NCI-H2171 (cell line): ENCODE data around the gene HYOU1.
A peak's percentile ranks its signal among the peaks of the same experiment; 100 is the strongest.
"Not testable (repeated sequence)": the region's sequence is repeated elsewhere in the genome, so short reads cannot be mapped to it uniquely, and the experiment has no call there.

ENCODE experiments used
- DNase-seq: peaks from one replicate; lab custom pipeline; 2025; lab: John Stamatoyannopoulos, UW

HYOU1 gene

DNA sequence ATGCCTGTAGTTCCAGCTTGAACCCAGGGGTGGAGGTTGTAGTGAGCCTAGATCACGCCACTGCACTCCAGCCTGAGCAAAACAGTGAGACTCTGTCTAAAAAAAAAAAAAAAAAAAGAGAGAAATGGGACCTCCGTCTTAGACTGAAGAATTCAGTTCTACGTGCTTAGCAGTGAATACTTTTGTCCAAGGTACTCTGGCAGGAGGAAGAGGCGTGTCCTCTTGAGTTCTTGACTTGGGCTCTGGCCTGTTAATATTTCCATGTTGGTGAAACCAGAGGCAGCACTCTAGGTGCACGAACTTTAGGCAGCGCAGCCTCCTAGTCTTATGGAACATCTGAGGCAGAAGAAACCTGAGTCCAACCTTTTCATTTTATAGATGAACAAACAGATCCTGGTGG is 30.1 kb upstream of the HYOU1 start:
- DNase-seq = no peak

DNA sequence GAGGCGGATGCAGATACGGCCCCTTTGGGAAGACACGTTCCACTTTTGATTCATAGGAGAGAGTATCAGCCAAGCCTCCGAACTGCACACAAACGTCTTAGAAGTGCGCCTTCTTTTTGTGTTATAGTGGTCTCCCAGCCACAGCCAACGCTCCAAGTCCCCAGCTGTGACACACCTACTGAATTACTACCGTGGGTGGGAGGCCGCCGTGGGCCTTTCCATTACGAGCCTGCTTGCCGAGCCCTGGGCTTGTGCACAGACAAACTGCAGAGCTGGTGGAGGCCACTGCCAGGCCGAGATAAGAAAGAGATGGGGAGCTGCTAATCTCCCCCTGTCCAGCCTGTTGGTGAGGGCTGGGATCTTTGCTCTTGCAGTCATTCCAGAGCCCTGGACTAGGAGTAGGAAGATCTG is 28.4 kb upstream of the HYOU1 start:
- DNase-seq = no peak

DNA sequence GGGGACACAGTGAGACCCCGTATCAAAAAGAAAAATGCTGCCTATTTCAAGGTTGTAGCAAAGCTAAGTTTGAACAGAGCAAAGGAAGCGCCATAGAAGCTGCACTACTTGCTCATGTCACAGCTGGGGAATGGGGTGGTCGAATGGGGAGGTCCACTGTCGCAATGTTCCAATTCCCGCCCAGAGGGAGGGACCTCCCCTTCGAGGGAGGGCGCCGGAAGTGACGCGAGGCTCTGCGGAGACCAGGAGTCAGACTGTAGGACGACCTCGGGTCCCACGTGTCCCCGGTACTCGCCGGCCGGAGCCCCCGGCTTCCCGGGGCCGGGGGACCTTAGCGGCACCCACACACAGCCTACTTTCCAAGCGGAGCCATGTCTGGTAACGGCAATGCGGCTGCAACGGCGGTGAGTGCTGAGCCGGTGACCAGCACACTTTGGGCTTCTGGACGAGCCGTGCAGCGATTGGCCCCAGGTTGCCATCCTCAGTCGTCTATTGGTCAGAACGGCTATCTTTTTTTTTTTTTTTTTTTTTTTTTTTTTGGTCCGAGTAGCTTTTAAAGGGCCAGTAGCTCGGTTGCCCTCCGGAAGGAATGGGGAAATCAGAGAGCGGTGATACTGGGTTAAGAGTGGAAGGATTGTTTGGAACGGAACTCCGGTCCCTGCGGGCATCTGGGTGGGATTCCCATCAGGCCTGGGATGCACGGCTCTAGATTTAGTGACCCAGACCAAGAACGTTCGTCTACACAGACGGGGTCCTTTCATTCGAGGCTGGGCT is 27.8 kb upstream of the HYOU1 start, which contains the start of gene HMBS:
TSS of gene HMBS (plus strand) at position 219 of the 774 bp plus-strand sequence. CDS start at position 372, 153 bp downstream.
- peak; percentile 63 for DNase-seq

DNA sequence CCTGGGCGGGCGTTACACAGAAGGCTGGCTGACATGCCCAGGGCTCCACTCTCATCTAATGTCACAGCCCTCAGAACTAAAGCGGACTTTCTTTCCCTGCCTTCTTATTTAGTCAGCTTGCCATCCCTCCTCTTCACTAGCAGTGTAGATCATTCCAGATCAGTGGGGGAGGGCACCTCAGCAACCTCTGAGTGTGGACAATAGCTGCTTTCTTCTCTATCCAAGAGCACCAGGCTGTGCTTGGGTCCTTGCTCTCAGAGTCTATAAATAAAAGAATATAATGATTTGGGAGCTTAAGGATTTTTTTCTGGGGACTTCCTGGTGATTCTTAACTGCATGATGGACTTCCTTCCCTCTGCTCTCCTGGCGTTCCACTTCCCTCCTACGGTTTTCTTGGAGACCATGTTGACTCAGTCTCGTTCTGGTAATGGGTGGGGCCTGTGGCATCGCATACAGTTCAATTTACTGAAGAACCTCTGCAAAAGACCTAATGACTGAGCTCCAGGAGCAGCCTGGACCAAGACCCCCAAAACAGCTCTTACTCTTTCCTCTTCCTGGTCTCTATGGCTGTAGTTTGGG is 24.8 kb upstream of the HYOU1 start:
- DNase-seq = no peak

DNA sequence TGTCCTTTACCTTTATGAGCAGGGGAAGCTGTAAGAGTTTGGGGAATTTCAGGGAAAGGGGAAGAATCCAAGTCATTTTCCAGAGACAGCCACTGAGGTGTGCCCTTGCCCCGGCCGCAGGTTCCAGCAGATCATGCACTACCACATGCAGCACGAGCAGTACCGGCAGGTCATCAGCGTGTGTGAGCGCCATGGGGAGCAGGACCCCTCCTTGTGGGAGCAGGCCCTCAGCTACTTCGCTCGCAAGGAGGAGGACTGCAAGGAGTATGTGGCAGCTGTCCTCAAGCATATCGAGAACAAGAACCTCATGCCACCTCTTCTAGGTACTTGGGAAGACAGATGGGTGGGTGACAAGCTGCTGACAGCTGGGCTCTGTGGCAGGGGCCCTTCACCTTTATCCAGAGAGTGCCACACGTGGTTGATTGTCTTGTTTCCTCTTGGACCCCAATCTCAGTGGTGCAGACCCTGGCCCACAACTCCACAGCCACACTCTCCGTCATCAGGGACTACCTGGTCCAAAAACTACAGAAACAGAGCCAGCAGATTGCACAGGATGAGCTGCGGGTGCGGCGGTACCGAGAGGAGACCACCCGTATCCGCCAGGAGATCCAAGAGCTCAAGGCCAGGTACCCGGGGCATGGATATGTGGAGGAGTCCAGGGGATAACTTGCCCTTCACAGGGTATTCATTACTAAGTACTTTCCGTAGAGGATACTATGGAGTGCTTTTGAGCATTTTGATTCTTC is 21.8 kb upstream of the HYOU1 start:
- no peak for DNase-seq

DNA sequence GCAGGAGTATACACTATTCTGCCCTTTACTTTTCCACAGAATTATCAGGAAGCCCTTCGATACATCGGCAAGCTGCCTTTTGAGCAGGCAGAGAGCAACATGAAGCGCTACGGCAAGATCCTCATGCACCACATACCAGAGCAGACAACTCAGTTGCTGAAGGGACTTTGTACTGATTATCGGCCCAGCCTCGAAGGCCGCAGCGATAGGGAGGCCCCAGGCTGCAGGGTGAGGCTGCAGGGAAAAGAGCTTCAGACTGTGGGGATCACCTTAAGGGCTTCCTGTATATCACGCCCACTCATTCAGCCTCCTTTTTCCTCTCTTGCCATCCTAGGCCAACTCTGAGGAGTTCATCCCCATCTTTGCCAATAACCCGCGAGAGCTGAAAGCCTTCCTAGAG is 20.8 kb upstream of the HYOU1 start:
- DNase-seq = no peak

DNA sequence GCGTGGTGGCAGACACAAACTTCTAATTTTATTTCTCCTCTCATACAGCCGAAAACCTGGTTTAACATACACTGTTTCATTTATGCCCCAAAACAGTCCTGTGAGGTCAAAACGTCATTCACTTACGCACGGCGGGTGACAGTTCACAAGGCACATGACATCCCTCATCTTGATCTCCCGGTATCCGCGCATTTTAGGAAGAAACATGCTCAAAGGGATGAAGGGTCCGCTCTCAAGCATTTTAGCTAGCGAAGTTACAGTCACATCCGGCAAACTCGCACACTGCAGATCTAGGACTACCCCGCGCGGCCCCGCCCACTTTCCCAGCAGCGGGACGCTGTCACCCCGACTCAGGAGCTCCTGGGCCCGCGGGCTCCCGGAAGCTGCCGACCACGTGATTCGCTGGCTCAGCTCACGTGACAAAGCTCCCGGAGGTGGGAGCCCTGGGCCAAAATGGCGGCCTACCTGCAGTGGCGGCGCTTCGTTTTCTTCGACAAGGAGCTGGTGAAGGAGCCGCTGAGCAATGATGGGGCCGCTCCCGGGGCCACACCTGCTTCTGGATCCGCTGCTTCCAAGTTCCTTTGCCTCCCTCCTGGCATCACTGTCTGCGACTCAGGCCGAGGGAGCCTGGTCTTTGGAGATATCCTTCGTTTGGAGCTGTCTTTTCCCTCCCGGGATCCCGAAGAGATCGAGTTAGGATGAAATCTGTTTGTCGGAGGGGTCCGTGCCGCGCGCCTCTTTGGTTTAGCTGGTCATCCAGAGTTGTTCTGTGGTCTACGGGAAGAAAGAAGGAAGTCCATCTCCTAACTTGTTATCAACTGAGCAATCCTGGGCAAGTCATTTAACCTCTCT is 10.6 kb upstream of the HYOU1 start, which contains the start of gene VPS11:
TSS of gene VPS11 (plus strand) at position 448 of the 852 bp plus-strand sequence. CDS start at position 454, 6 bp downstream.
- DNase-seq = peak; percentile 78

DNA sequence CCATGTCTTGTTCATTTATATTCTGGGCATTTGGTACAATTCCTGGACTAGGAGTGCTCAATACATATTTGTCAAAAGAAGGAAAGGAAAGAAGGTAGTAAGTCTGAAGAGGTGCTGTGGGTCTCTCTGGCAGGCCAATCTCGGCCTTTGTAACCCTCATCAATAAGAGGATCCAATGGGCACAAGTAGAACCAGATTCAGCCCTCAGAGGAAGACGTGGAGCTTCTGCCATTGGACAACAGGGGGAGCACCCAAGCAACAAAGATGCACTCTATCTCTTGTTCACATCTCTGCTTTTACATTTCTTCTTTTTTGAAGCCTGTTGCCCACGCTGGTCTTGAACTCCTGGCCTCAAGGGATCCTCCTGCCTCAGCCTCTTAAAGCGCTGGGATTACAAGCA is 8.4 kb upstream of the HYOU1 start:
- no peak for DNase-seq

DNA sequence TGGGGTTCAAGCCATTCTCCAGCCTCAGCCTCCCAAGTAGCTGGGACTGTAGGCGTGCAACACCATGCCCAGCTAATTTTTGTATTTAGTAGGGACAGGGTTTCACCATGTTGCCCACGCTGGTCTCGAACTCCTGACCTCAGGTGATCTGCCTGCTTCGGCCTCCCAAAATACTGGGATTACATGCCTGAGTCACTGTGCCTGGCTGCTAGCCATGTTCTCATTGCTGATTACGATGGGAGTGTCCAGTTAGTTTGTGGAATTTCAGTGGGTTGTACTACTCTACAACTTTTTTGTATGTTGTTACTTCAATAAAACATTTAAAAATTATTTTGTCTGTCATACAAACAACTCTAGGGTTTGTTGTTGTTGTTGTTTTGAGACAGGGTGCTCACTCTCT is 5.8 kb upstream of the HYOU1 start:
- DNase-seq = no peak

DNA sequence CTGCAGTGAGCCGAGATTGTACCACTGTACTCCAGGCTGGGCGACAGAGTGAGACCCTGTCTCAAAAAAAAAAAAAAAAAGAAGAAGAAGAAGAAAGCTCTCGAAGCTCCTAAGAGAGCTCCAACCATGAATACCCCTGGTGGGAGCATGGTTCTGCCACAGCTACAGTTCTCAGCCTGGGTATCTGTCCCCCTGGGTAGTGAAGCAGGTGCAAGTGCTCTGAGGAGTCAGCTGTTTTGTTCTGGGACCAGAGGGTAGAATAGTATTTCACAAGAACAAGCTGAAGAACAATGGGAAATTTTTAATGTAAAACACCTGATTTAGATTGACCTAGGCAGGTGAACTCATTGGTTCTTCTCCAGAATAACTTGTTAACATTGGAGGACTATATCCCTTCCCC is 4.3 kb upstream of the HYOU1 start:
- no peak for DNase-seq

DNA sequence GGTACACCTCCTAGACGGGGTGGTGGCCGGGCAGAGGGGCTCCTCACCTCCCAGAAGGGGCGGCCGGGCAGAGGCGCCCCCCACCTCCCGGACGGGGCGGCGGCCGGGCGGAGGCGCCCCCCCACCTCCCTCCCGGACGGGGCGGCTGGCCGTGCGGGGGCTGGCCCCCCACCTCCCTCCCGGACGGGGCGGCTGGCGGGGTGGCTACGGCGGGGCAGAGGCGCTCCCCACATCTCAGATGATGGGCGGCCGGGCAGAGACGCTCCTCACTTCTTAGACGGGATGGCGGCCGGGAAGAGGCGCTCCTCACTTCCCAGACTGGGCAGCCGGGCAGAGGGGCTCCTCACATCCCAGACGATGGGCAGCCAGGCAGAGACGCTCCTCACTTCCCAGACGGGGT is 2.1 kb upstream of the HYOU1 start:
- not testable (repeated sequence) for DNase-seq

DNA sequence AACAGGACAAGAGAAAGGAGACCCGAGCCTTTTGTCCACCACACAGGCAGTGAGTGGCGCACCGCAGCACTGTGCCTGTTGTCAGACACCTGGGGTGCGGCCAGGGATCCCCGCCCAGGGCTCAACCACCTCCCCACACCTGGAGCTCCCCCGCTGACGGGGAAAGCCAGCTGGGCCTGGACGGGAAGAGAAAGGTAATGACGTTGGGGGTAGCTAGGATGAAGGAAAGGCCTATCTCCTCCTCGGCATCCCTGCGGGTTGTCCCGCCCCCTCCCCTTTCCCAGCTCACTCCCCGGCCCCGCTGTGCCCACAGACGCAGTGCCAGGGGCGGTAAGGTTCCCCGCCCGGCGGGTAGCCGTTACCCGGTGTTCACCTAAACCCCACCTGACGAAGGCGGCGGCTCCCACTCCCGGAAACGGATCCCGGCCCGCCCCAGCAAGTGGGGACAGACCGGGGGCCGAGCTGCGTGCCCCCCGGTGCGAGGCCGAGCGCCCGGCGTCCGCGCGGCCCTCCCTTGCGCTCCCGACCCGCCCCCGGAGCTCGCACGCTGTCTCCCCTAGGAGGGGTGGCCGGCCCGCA is 495 bp downstream of the HYOU1 start:
- DNase-seq = no peak

DNA sequence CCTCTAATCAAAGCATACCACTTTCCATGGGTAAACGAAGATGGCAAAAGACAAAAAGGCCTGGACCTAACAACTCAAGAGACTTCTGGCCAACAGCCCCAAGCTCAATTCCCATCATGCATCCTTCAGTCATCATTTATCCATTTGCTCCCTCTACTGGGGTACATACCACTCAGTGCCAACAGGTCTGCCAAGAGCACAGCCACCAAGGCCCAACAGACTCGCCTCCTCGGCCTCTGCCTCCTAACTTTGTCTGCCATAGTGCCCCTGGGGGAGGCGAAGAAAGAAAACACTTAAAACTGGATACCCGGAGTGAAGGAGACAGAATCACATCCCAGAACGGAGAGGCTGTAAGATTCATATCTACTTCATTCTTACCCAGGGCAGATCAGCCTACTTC is 1.1 kb downstream of the HYOU1 start:
- no peak for DNase-seq

DNA sequence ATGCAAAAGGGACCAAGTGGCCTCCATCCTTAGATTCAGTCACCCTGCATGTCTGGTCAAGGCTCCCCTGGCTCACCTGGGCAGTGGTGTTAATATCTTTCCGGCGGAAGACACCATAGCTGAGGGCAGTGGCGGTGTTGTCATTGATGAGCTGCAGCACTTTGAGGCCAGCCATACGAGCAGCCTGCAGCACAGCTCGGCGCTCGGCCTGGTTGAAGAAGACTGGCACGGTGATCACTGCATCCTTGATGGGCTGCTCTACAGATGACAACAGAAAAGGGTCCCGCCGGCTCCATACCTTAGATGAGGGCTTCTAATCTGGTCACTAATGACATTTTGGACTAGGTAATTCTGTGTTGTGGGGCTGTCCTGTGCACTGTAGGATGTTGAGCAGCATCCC is 2.6 kb downstream of the HYOU1 start:
- DNase-seq = no peak

DNA sequence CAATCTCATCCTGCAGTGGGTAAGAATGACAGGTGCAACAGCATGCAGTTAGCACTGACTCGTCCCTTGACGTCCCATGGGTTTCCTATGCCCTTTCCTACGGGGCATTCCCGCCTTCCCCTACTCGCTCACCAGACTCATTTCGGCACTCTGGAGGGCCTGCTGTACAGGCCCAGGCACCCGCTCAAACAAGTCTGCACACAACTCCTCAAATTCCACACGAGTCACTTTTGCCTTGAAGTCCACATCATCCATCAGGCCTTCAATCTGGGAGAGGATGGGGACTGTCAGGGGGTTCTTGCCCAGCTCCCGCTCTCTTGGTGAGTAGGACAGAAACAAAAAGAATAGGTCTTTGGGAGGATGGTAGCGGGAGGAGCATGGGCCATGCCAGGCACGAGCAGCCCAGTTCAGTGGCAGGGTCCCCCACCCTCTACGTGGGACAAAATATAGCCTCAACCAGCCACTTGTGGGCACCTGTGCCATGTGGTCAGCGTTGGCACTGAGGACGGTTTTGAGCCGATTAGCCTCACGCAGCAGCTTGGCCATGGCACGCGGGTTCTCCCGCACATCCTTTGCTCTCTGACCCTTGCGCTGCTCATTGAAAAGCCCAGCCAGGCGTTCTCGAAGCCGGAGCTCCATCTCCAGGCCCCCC is 4.7 kb downstream of the HYOU1 start:
- DNase-seq = no peak

DNA sequence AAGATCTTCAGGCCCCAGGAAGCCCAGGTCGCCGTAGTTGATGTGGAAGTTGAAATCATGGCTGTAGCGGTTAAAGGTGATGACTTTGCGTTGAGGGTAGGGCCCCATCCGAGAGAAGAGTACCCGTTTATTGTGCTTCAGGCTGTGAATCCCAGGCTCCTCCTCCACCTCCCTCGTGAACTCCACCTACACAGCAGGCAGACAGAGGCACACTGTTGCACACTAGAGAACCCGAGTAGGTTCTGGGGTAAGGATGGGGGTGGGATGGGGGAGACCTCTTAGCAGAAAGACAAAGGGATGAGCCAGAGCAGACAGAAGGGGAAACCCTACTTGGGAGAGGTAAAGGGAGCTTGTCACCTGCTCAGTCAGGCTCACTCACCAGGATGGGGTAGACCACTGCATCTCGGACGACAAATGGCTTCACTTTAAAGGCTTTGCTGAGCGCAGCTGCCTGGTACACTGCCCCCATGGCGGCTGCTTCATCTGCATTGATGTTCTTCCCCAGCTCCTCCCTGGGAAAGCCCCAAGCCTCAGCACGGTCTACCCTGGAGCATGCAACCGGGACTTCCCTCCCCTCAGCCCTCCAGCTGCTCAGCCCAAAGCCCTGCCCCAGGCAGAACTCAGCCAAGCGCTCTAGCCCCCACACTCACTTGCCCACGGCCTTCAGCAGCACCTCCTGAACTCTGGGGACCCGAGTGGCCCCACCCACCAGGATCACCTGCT is 5.4 kb downstream of the HYOU1 start:
- no peak for DNase-seq

DNA sequence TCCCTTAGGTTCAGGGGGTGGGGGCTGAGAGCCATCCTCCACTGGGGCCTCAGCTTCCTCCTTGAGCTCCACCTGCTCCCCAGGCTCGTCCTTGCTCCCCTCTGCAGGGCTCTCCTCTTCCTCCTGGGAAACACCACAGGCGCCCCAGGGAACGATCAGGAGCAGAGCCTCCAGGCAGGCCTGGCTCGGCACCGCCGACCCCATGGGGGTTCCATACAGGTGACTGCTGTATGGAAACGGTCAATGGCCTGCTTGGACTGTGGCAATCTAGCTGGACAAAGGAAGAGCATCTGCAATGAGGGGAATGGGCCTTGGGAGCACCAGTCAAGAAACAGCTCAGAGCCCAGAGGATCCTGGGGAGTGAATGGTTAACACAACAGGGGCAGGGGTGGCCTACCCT is 7.9 kb downstream of the HYOU1 start:
- DNase-seq = no peak

DNA sequence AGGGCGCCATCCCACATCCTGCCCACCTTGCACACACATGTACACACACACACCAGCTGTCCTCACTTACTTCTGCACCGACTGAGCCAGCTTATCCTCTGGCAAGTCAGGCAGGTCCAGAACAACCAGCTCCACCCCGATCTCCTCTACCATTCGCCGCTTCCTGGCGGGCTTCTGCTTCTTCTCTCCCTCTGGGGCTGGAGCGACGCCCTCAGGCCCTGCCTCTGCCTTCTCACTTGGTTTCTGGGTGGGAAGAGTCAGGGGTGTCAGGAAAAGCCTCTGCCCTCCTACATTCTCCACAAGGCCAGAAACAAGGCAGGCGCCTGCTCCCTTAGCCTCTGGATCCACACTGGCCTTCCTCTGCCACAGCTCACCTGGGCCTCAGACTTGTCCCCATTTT is 8.4 kb downstream of the HYOU1 start:
- no peak for DNase-seq

DNA sequence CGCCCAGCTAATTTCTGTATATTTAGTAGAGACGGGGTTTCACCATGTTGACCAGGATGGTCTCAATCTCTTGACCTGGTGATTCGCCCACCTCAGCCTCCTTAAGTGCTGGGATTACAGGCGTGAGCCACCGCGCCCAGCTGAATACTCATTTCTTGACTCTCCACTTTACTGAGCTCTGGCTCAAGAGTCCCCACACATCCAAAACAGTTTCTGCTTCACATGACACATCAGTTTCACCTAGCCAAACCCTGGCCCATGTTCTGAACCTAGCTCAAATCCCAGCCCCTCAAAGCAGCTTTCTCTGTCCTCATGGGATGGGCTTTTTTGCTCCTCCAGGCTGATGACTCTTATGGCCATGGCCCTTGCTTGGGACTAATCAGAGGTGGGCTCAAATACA is 9.8 kb downstream of the HYOU1 start:
- DNase-seq = no peak

DNA sequence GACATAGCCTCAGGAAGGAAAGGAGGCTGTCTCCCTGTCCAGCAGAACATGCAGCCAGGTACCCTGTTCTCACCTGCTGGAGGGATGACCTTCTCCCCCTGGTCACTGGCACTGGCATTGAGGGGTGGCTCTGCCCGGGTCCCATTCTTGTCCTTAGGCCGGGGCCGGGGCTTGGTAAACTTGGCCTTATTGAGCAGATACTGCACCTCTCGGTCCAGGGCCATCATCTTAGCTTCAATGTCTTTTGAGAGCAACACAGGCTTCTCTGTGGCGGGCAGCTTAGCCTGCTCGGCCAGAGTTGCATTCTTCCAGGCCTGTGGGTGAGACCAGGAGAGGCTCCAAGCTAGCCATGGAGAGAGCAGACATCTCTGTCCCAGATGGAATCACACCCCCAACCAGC is 10.5 kb downstream of the HYOU1 start:
- no peak for DNase-seq

DNA sequence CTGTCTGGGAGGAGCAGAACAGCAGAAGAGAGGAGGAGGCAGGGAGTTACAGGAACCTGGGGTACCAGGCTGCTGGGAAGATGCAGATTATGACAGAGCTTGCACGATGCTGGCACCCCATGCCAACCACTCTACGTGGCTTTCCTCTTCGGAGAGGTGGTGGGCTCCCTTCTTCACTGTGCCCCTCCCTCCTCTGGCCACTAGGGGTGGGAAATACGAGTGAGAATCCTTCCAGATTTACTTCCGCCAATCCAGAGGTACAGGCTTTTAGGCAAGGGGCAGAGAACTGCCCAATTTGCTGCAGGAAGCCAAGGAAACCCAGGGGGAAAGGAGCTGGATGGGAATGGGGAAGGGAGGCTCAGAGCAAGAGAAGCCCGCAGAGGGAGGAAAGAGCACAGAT is 12.3 kb downstream of the HYOU1 start:
- no peak for DNase-seq
